GM19438 (cell line): ENCODE results near the gene STRA8.
"Not testable (repeated sequence)": the region's sequence is repeated elsewhere in the genome, so short reads cannot be mapped to it uniquely, and the experiment has no call there.

ENCODE experiments used
- ATAC-seq: cut with Tn5 transposase; IDR thresholded peaks from one replicate; pipeline ENCODE4 v1.9.1; 2021; ENCODE audit warnings: low read depth; ENCODE audit not compliant: unreplicated experiment

The STRA8 gene

GRCh38 chr7:135204341-135204749 lies 29.3 kb upstream of the STRA8 start:
- ATAC-seq: no peak

DNA sequence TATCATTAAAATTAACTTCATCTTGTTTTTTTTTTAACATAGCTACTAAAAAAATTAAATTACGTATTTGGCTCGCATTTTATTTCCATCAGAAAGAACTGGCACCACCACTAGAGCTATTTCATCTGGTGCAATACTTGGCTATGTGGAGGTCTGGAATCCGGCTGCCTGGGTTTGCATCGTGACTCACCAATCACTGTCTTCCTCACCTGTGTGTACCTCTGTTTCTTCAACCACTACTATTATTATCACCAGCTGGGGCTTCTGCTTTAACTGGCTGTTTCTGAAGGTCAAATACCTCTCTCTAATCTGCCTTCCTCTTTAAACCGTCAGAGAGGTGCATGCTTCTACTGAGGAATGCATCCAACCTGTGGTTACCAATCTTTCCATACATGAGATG lies 28.8 kb upstream of the STRA8 start:
- no peak for ATAC-seq

GRCh38 chr7:135205850-135206249 lies 27.8 kb upstream of the STRA8 start:
- ATAC-seq: no peak

DNA sequence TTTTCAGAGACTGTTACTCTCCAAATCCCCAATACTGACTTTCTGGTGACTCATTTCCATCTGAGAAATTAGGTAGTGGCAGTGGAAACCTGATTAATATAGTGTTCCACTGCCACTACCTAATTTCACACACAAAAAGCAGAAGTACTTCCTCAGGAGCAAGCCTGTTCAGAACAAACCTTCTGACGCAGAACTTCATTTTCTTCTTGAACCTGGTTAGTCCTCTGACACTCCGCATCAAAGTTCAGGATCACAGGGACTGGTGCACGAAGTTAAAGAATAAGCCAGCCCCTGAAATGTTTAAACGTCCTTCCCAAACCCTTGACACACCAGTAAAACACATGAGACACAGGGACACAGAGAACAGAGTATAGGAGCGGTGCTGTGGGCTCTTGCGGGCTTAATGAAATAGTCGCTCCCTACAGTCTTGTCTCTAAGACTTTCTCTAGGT lies 26.7 kb upstream of the STRA8 start:
- peak; percentile 21 for ATAC-seq

DNA sequence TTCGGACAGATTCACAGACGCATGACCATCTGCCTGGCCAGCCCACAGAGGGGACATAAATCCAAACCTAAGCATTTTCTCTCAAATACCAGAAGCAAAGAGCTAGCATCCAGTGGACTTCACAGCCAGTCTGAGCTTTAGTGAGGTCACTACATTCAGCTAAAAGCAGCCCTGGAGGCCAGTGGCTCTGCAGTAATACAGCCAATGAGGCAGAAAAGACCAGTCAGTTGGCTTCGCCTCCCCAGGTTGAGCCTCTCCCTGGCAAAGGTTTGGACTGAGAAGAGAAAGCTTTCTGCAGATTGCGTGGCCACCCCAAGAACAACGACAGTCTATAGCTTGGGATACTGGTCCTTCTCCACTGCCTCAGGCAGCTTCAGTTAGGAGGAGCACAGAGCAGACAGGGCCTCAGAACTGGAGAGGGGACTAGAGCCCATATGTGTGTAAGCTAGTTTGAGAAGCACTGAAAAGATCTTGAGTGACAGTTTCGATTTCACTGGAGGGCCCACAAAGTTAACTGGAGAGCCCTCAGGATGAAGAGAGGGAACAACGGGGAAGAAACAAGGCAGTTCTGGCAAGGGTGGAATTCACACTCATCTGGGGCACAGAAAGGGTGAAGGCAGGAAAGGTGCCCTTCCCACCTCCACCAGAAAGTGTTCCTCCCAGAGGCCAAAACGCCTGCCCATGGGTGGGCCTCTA lies 26.1 kb upstream of the STRA8 start:
- no peak for ATAC-seq

GRCh38 chr7:135208102-135208793 lies 25.4 kb upstream of the STRA8 start:
- no peak for ATAC-seq

DNA sequence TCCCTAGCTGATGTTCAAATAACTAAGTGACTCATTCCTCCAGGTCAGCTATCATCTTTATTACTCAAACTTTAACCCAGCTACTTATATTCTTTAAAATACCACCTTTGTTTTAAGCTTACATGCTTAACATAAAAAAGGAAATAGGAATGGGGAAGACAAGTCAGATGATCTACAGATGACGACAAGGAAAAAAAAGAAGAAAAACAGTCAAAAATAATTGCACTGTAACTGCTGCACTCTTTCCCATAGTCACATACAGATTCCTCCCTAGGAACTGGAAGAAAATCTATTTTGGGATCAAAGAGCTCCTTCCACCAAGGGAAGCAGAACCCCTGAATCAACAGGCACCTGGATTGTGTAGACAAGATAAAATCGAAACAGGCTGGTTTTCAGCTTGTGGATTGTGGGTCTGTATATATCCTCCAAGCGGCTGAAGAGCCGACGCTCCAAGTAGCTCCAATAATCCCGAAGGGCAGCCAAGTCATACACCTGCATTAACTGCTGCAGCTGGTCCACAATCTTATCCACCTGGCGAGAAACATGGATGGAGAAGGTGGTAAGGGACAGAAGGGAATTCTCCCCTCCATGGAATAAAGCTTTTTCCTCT lies 24.3 kb upstream of the STRA8 start:
- ATAC-seq: no peak

- peak; percentile 0 for ATAC-seq
Observed at GRCh38 chr7:135210888-135211178, 22.8 kb upstream of the STRA8 start.

DNA sequence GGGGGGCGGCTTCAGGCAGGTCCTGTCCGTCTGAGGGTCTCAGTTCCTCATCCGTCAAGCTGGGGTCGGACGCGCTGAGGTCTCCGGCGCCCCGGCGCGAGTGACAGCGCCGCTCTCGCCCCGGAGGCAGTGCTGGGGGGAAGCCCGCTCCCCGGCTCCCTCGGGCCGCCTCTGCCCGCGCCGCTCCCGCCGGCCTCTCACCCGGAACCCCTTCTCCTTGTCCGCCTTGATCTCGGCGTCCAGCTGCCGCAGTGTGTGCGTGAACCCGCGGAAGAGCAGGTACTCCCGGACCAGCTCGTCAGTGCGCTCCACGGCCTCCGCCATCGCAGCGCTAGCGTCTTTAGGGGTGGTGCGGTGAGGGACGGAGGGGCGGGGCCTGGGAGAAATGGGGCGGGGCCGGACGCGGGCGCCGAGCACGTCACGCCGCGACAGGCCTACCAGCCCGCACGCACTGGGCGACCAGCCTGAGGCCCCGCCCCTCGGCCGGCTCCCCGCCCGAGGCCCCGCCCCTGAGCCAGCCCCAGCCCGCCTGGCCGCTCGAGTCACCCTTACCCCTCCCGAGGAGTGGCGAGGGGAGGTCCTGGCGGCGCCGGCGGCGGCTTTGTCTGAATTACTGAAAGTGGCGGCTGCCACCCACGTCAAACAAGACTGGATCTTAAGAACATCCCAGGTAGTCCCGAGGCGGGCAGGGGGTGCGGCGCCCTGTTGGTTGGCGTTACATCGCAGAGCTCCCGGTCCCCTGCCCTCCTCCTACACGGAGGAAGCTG lies 22.3 kb upstream of the STRA8 start, which contains the start of gene WDR91:
Gene WDR91, minus strand, starts transcription at position 348 of the 767 bp plus-strand sequence. Its CDS starts 24 bp downstream, at position 324.
- peak; percentile 67 for ATAC-seq

DNA sequence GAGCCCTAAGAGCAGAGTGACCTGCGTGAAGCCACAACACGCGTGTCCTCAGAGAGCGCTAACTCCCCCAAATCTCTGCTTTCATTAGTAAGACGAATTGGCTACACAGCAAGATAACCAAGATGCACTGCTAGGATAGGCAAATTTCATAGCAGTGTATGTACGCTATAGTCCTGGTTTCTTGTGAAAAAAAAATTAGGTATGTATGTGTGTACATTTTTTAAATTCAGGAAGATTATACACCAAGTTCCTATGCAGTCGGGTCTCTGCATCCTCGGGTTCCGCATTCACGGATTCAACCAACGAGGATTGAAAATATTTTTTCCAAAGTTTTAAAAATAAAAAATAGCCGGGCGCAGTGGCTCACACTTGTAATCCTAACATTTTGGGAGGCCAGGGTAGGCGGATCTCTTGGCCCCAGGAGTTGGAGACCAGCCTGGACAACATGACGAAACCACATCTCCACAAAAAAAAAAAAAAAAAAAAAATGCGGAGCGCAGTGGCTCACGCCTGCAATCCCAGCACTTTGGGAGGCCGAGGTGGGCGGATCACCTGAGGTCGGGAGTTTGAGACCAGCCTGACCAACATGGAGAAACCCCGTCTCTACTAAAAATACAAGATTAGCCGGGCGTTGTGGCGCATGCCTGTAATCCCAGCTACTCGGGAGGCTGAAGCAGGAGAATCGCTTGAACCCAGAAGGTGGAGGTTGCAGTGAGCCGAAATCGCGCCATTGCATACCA lies 21.5 kb upstream of the STRA8 start:
- ATAC-seq: not testable (repeated sequence)

- no peak for ATAC-seq
Observed at GRCh38 chr7:135213831-135214230, 19.8 kb upstream of the STRA8 start.

GRCh38 chr7:135215180-135215579 lies 18.5 kb upstream of the STRA8 start:
- no peak for ATAC-seq

DNA sequence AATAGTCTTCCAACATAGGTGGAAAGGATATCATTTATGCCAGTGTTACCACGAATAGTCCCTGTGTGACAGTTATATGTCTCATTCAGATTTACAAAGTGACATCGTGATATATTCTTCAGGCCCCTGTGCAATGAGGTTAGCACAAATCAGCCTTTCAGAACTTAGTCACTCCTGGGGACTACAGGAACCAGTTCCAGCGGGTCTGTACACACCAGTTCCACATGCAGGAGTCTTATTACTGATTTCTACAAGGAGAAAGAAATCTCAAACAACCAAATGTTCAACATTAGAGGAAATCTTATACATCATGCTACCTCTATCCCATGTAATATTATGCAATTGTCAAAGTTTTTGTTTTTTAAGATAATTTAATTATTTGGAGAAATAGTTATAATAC lies 17.9 kb upstream of the STRA8 start:
- ATAC-seq: no peak

DNA sequence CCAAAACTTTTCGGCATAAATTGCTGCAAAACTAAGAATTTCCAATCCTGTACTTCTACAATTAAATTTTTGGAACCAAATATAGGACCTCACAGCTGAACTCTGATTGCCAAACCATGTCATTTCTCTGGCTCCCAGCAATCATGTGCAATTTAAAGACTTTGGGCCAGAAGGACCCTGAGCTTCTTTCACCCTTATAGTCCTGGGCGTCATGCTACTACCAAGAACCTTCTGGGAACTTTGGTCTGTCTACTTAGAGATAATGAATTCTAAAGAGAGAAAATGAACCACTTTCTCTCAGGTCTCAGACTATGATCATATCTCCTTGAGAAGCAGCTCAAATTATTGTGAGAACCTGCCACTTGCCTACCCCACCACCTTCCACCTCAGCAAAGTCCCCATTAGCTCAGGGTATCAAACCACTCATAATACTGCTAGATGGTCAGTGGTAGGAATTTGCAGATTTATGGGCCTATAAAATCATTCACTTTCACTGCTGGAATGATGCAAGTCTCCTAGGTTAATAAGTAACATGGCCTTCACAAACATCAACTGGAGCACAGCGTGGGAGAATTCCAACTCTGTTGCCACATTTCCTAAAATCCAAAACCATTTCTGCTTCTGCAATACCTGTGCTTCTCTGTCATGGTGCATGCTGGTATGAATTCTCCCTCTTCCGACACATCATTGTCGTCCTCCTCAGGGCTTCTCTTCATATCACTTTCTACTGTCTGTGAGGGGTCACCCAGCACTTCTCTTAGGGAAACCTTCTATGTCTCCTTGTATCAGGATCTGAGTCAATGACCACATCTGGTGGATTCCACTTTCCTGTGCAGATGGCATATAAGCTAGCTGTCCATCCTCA lies 15.8 kb upstream of the STRA8 start:
- no peak for ATAC-seq

DNA sequence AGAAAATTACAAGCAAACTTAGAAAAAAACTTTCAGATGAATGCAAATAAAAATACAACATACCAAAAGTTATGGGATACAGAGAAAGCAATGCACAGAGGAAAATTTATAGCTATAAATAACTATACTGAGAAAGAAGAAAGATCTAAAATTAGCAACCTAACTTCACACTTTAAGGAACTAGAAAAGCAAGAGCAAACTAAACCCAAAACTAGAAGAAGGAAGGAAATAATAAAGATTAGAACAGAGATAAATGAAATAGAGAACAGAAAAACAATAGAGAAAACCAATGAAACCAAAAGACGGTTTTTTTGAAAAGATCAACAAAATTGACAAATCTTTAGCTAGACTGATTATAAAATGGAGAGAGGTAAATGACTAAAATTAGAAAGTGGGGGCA lies 9.6 kb upstream of the STRA8 start:
- ATAC-seq: no peak

- ATAC-seq: no peak
Observed at GRCh38 chr7:135231686-135232085, 2.0 kb upstream of the STRA8 start.

DNA sequence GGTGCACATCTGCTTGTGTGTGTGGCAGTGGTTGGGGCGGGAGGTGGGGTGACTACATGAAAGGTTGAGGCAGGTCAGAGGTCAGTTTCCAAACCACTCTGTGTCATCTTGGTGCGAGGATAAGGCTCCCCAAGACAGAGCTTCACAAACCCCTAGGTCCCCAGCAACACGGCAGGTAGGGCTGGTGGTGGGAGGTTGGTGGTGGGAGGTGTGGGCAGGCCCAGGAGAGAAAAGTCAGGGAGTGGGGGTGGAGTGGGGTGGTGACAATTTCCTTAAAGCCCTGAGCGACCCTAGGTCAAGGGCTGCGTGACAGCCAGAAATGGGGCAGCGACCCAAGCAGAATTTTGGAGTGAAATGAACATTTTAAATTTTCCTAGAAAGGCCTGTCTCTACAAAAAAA lies 1.6 kb upstream of the STRA8 start:
- no peak for ATAC-seq

DNA sequence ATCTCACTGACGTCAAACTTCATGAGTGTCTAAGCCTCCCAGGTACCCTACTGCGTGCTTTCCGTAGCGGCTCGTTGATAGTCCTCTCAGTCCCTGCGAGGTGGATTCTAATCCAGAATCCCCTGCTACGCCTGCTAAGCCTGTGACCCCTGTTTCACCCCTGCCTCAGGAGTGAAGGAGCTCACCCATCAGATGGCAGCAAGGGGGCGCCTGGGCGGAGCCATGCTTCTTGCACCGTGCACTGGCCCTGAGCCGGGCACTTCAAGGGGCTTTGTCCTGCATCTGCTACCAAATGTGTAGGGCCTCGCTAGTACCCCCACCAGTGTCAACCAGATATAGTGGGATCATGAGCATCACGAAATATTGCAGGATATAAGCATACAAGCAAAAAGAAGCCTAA lies 918 bp upstream of the STRA8 start:
- ATAC-seq: no peak

DNA sequence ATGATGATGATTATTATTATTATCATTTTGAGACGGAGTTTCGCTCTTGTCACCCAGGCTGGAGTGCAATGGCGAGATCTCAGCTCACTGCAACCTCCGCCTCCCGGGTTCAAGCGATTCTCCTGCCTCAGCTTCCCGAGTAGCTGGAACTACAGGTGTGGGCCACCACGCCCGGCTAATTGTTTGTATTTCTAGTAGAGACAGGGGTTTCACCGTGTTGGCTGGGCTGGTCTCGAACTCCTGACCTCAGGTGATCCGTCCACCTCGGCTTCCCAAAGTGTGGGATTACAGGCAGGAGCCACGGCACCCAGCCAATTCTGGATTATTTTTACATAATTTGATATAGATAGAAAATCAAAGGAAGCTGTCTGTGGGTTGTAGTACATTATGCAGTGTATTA lies 457 bp downstream of the STRA8 start:
- ATAC-seq: not testable (repeated sequence)

DNA sequence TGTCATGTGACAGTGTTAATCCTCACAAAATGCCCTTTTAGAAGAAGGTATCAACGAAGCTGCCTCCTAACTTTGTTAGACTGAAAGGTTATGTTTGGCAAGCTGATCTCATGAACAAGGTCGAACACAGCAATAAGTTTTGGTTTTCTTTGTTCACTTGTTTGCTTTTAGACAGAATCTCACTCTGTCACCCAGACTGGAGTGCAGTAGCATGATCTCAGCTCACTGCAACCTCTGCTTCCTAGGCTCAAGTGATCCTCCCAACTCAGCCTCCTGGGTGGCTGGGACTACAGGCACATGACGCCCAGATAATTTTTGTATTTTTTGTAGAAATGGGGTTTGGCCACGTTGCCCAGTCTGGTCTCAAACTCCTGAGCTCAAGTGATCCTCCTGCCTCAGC lies 1.1 kb downstream of the STRA8 start:
- ATAC-seq: no peak
